ENCODE data around the gene MATN3. TPM values are rescaled to one million over a fixed set of nuclear protein-coding genes. Genes with fewer than 3 reads are reported as not detected.
A peak's percentile ranks its signal among the peaks of the same experiment; 100 is the strongest.

The MATN3 gene
- total and polyA plus RNA-seq, 2 experiments from 2014 or later, result 2.3 to 6.8 TPM

DNA sequence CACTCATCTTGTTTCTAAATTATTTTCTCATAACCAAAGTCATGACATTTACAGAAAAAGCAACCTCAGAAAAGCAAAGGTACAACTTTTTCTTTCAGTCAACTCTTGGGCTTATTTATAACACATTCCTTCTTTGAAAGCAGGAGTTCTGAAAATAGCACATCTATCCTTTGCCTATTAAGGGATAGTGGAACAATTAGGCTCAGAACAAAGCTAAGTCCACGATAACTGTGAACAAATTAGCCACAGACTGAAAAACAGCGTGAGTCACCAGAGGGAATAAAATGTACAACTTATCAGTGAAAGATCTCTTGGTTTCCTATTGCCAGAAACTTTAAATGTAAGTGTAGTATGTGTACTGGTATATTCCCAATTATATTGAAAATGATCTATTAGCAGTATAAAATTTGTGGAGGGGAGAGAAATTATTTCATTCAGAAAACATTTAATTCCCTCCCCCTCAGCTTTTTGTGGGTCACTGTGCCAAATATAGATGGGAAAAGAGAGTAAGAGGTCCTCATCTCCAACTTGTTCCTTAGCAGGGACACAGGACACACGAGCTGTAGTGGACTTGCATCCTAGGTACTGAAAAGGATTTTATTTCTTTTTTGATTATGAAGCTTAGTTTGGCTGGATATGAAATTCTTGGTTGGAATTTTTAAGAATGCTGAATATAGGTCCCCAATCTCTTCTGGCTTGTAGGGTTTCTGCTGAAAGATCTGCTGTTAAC lies 15.4 kb upstream of the MATN3 start:
- H3K36me3 ChIP-seq (replicated peaks; ENCODE audit: insufficient read depth, low read depth), result peaks cover 5% of the 10 kb centered on the region
- H3K27me3 ChIP-seq, result no peaks in the 10 kb centered on the region
- TF ChIP-seq EZH2 (IDR thresholded peaks at IDR 0.05; ENCODE audit: borderline replicate concordance) (no peak), EZH2phosphoT487 (IDR thresholded peaks at IDR 0.05; ENCODE audit: low read depth, severe bottlenecking, unreplicated experiment) (no peak)
- TF ChIP-seq, protein P1, sequence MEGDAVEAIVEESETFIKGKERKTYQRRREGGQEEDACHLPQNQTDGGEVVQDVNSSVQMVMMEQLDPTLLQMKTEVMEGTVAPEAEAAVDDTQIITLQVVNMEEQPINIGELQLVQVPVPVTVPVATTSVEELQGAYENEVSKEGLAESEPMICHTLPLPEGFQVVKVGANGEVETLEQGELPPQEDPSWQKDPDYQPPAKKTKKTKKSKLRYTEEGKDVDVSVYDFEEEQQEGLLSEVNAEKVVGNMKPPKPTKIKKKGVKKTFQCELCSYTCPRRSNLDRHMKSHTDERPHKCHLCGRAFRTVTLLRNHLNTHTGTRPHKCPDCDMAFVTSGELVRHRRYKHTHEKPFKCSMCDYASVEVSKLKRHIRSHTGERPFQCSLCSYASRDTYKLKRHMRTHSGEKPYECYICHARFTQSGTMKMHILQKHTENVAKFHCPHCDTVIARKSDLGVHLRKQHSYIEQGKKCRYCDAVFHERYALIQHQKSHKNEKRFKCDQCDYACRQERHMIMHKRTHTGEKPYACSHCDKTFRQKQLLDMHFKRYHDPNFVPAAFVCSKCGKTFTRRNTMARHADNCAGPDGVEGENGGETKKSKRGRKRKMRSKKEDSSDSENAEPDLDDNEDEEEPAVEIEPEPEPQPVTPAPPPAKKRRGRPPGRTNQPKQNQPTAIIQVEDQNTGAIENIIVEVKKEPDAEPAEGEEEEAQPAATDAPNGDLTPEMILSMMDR (IDR thresholded peaks at IDR 0.05; ENCODE audit: poor library complexity), result no peak
- no peaks in the 10 kb centered on the region for H4K20me1 ChIP-seq (ENCODE audit: insufficient read depth, poor library complexity, severe bottlenecking)
- no peak overlapping the region for H3K4me2 ChIP-seq
- no peaks in the 10 kb centered on the region for H3K9me2 ChIP-seq (replicated peaks; ENCODE audit: insufficient read depth)
- H3K79me2 ChIP-seq, result peaks cover 14% of the 10 kb centered on the region
- no peak for DNase-seq (ENCODE audit: low spot score)
- peak overlapping the region; percentile 18 for H3K27ac ChIP-seq
- no peaks in the 10 kb centered on the region for H3K9me3 ChIP-seq (ENCODE audit: low read depth)
- H2AFZ ChIP-seq, result no peak overlapping the region
- no peak overlapping the region for H3K4me3 ChIP-seq
- H3K4me1 ChIP-seq (ENCODE audit: insufficient read depth), result no peaks in the 10 kb centered on the region
- WGBS (ENCODE audit: low lambda C conversion rate, missing lambda C conversion rate), result 79% methylated on average over 3 of the region's 3 CpGs

DNA sequence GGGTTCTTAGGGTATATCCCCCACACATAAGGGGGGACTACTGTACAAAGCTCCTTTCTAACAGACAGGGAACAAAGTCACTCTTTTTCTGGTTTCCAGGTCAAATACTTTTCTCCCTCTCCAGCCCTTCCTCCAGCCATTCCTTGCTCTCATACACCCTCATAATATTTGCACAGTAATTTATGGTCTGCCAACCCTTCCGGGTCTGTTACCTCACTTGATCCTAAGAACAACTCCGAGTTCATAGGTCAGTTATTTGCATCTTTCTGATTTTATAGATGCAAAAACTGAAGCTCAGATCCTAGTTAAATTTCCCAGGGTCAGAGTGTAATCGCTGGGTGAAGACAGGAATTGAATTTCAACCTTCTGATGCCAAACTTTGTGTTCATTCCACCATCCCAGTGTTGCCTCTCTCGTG lies 14.8 kb upstream of the MATN3 start:
- H3K4me1 ChIP-seq (ENCODE audit: insufficient read depth), result no peaks in the 10 kb centered on the region
- H3K27me3 ChIP-seq, result no peaks in the 10 kb centered on the region
- no peaks in the 10 kb centered on the region for H3K9me2 ChIP-seq (replicated peaks; ENCODE audit: insufficient read depth)
- WGBS (ENCODE audit: low lambda C conversion rate, missing lambda C conversion rate), result 59% methylated on average over 4 of the region's 4 CpGs
- no peak overlapping the region for H3K4me2 ChIP-seq
- H2AFZ ChIP-seq, result no peak overlapping the region
- no peaks in the 10 kb centered on the region for H3K9me3 ChIP-seq (ENCODE audit: low read depth)
- DNase-seq (ENCODE audit: low spot score), result no peak
- H3K4me3 ChIP-seq, result no peak overlapping the region
- H3K36me3 ChIP-seq (replicated peaks; ENCODE audit: insufficient read depth, low read depth), result peaks cover 5% of the 10 kb centered on the region
- H4K20me1 ChIP-seq (ENCODE audit: insufficient read depth, poor library complexity, severe bottlenecking), result no peaks in the 10 kb centered on the region
- TF ChIP-seq, protein P1 (IDR thresholded peaks at IDR 0.05; ENCODE audit: poor library complexity), result no peak
- no peak for TF ChIP-seq EZH2 (IDR thresholded peaks at IDR 0.05; ENCODE audit: borderline replicate concordance)
- no peak for TF ChIP-seq EZH2phosphoT487 (IDR thresholded peaks at IDR 0.05; ENCODE audit: low read depth, severe bottlenecking, unreplicated experiment)
- H3K27ac ChIP-seq, result peak overlapping the region; percentile 18
- H3K79me2 ChIP-seq, result peaks cover 11% of the 10 kb centered on the region

DNA sequence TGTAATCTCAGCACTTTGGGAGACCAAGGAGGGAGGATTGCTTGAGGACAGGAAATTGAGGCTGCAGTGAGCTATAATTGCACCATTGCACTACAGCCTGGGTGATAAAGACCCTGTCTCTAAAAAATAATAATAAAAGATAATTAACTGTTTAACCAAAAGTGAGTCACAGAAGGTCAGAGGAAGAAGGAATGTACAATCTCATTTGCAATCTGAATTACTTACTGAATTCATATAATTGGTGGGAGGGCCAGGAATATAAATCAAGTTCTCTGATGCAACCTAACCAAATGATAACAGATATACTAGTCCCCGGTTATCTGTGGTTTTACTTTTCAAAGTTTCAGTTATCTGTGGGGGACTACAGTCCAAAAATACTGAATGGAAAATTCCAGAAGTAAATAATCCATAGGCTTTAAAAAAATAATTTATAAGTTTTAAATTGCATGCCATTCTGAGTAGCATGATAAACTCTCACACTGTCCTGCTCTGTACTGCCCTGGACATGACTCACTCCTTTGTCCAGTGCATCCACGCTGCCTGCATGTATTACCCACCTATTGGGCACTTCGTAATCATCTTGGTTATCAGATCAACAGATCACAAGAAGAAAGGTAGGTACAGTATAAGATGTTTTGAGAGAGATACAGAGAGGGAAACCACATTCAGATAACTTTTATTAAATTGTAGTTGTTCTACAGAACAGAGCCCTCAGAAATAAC lies 12.8 kb upstream of the MATN3 start:
- Histone ChIP-seq H3K79me2 (peaks cover 8% of the 10 kb centered on the region), H4K20me1 (ENCODE audit: insufficient read depth, poor library complexity, severe bottlenecking) (no peaks in the 10 kb centered on the region), H3K9me2 (replicated peaks; ENCODE audit: insufficient read depth) (no peaks in the 10 kb centered on the region), H3K36me3 (replicated peaks; ENCODE audit: insufficient read depth, low read depth) (no peaks in the 10 kb centered on the region), H3K4me2 (no peak overlapping the region), H2AFZ (no peak overlapping the region), H3K4me3 (no peak overlapping the region), H3K4me1 (ENCODE audit: insufficient read depth) (no peaks in the 10 kb centered on the region), H3K27ac (no peak overlapping the region), H3K27me3 (no peaks in the 10 kb centered on the region), H3K9me3 (ENCODE audit: low read depth) (no peaks in the 10 kb centered on the region)
- no peak for TF ChIP-seq EZH2phosphoT487 (IDR thresholded peaks at IDR 0.05; ENCODE audit: low read depth, severe bottlenecking, unreplicated experiment)
- no peak for TF ChIP-seq EZH2 (IDR thresholded peaks at IDR 0.05; ENCODE audit: borderline replicate concordance)
- TF ChIP-seq, protein P1 (IDR thresholded peaks at IDR 0.05; ENCODE audit: poor library complexity), result no peak
- 85% methylated on average over 3 of the region's 3 CpGs for WGBS (ENCODE audit: low lambda C conversion rate, missing lambda C conversion rate)
- no peak for DNase-seq (ENCODE audit: low spot score)

Data from hepatocyte (in vitro differentiated cells).